HEK293T (cell line): ENCODE measurements around the gene NAA25.

ENCODE experiments used
- ARNT ChIP-seq: fragments of 450-650 bp; IDR thresholded peaks from 2 replicates; pipeline ENCODE4 v1.6.1; 2017; ENCODE audit warnings: mild to moderate bottlenecking
- ELF4 ChIP-seq: fragments of 450-650 bp; IDR thresholded peaks from 2 replicates; pipeline ENCODE4 v1.6.1; 2017; ENCODE audit warnings: antibody characterized with exemption
- LEF1 ChIP-seq: fragments of 450-650 bp; IDR thresholded peaks from 2 replicates; pipeline ENCODE4 v1.6.1; 2017; ENCODE audit warnings: mild to moderate bottlenecking, borderline replicate concordance
- NFRKB ChIP-seq: fragments of 450-650 bp; IDR thresholded peaks from 2 replicates; pipeline ENCODE4 v1.6.1; 2016; ENCODE audit warnings: mild to moderate bottlenecking, moderate library complexity
- TF ChIP-seq, protein P1 (sequence below): fragments of 450-650 bp; IDR thresholded peaks from 2 replicates; pipeline ENCODE4 v1.6.1; 2016

- no peak for TF ChIP-seq NFRKB
- TF ChIP-seq ELF4: no peak
- no peak for TF ChIP-seq LEF1
- no peak for TF ChIP-seq ARNT
- TF ChIP-seq, protein P1, sequence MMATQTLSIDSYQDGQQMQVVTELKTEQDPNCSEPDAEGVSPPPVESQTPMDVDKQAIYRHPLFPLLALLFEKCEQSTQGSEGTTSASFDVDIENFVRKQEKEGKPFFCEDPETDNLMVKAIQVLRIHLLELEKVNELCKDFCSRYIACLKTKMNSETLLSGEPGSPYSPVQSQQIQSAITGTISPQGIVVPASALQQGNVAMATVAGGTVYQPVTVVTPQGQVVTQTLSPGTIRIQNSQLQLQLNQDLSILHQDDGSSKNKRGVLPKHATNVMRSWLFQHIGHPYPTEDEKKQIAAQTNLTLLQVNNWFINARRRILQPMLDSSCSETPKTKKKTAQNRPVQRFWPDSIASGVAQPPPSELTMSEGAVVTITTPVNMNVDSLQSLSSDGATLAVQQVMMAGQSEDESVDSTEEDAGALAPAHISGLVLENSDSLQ: no peak
These were observed 6.9 kb upstream of the NAA25 start for GRCh38 chr12:112115259-112116045.
